ENCODE data around the gene CXCR4.

The CXCR4 gene

GRCh38 chr2:136135921-136136906, 18.3 kb upstream of the CXCR4 start:
- Mint-ChIP-seq H3K4me3 (peak overlapping the region; percentile 44), H3K27me3 (peaks cover 24% of the 10 kb centered on the region), H3K36me3 (ENCODE audit: low read depth) (no peaks in the 10 kb centered on the region), H3K27ac (peak overlapping the region; percentile 76), H3K9me3 (no peaks in the 10 kb centered on the region), H3K4me1 (ENCODE audit: low read depth) (peaks cover 95% of the 10 kb centered on the region)

GRCh38 chr2:136135462-136135861, 17.5 kb upstream of the CXCR4 start:
- H3K27me3 Mint-ChIP-seq, result peaks cover 21% of the 10 kb centered on the region
- no peaks in the 10 kb centered on the region for H3K36me3 Mint-ChIP-seq (ENCODE audit: low read depth)
- peak overlapping the region; percentile 71 for H3K27ac Mint-ChIP-seq
- no peaks in the 10 kb centered on the region for H3K9me3 Mint-ChIP-seq
- peaks cover 96% of the 10 kb centered on the region for H3K4me1 Mint-ChIP-seq (ENCODE audit: low read depth)
- peak overlapping the region; percentile 1 for H3K4me3 Mint-ChIP-seq

- Mint-ChIP-seq H3K4me1 (ENCODE audit: low read depth) (peaks cover 99% of the 10 kb centered on the region), H3K27me3 (peaks cover 19% of the 10 kb centered on the region), H3K4me3 (peak overlapping the region; percentile 11), H3K9me3 (no peaks in the 10 kb centered on the region), H3K27ac (peak overlapping the region; percentile 64), H3K36me3 (ENCODE audit: low read depth) (no peaks in the 10 kb centered on the region)
These were observed 16.2 kb upstream of the CXCR4 start for GRCh38 chr2:136134126-136134525.

- peaks cover 20% of the 10 kb centered on the region for H3K27me3 Mint-ChIP-seq
- H3K4me1 Mint-ChIP-seq (ENCODE audit: low read depth), result peaks cover 100% of the 10 kb centered on the region
- no peaks in the 10 kb centered on the region for H3K9me3 Mint-ChIP-seq
- H3K27ac Mint-ChIP-seq, result peak overlapping the region; percentile 64
- H3K36me3 Mint-ChIP-seq (ENCODE audit: low read depth), result no peaks in the 10 kb centered on the region
- peak overlapping the region; percentile 11 for H3K4me3 Mint-ChIP-seq
These were observed 15.6 kb upstream of the CXCR4 start for GRCh38 chr2:136133586-136133985.

- H3K9me3 Mint-ChIP-seq, result no peaks in the 10 kb centered on the region
- no peak overlapping the region for H3K4me3 Mint-ChIP-seq
- peak overlapping the region; percentile 50 for H3K27ac Mint-ChIP-seq
- H3K27me3 Mint-ChIP-seq, result peaks cover 19% of the 10 kb centered on the region
- no peaks in the 10 kb centered on the region for H3K36me3 Mint-ChIP-seq (ENCODE audit: low read depth)
- H3K4me1 Mint-ChIP-seq (ENCODE audit: low read depth), result peaks cover 100% of the 10 kb centered on the region
These were observed 15.2 kb upstream of the CXCR4 start for GRCh38 chr2:136133176-136133575.

GRCh38 chr2:136132825-136133155, 14.8 kb upstream of the CXCR4 start:
- Mint-ChIP-seq H3K36me3 (ENCODE audit: low read depth) (no peaks in the 10 kb centered on the region), H3K9me3 (no peaks in the 10 kb centered on the region), H3K4me3 (peak overlapping the region; percentile 68), H3K27me3 (peaks cover 15% of the 10 kb centered on the region), H3K27ac (peak overlapping the region; percentile 84), H3K4me1 (ENCODE audit: low read depth) (peaks cover 100% of the 10 kb centered on the region)

- Mint-ChIP-seq H3K9me3 (no peaks in the 10 kb centered on the region), H3K4me3 (peak overlapping the region; percentile 68), H3K4me1 (ENCODE audit: low read depth) (peaks cover 100% of the 10 kb centered on the region), H3K27me3 (peaks cover 10% of the 10 kb centered on the region), H3K27ac (peak overlapping the region; percentile 84), H3K36me3 (ENCODE audit: low read depth) (no peaks in the 10 kb centered on the region)
These were observed 14.2 kb upstream of the CXCR4 start for GRCh38 chr2:136131961-136132824.

GRCh38 chr2:136131484-136131960, 13.6 kb upstream of the CXCR4 start:
- H3K27ac Mint-ChIP-seq, result peak overlapping the region; percentile 84
- H3K36me3 Mint-ChIP-seq (ENCODE audit: low read depth), result no peaks in the 10 kb centered on the region
- peaks cover 10% of the 10 kb centered on the region for H3K27me3 Mint-ChIP-seq
- H3K4me3 Mint-ChIP-seq, result peak overlapping the region; percentile 68
- no peaks in the 10 kb centered on the region for H3K9me3 Mint-ChIP-seq
- H3K4me1 Mint-ChIP-seq (ENCODE audit: low read depth), result peaks cover 100% of the 10 kb centered on the region

- H3K36me3 Mint-ChIP-seq (ENCODE audit: low read depth), result no peaks in the 10 kb centered on the region
- H3K4me1 Mint-ChIP-seq (ENCODE audit: low read depth), result peaks cover 100% of the 10 kb centered on the region
- no peaks in the 10 kb centered on the region for H3K9me3 Mint-ChIP-seq
- peaks cover 6% of the 10 kb centered on the region for H3K27me3 Mint-ChIP-seq
- H3K4me3 Mint-ChIP-seq, result peak overlapping the region; percentile 6
- peak overlapping the region; percentile 84 for H3K27ac Mint-ChIP-seq
These were observed 12.6 kb upstream of the CXCR4 start for GRCh38 chr2:136130511-136130910.

GRCh38 chr2:136130045-136130444, 12.1 kb upstream of the CXCR4 start:
- Mint-ChIP-seq H3K4me1 (ENCODE audit: low read depth) (peaks cover 100% of the 10 kb centered on the region), H3K27me3 (peaks cover 5% of the 10 kb centered on the region), H3K9me3 (no peaks in the 10 kb centered on the region), H3K4me3 (peak overlapping the region; percentile 53), H3K27ac (no peak overlapping the region), H3K36me3 (ENCODE audit: low read depth) (no peaks in the 10 kb centered on the region)

- peak overlapping the region; percentile 78 for H3K27ac Mint-ChIP-seq
- H3K4me3 Mint-ChIP-seq, result peak overlapping the region; percentile 53
- H3K27me3 Mint-ChIP-seq, result peaks cover 5% of the 10 kb centered on the region
These were observed 11.7 kb upstream of the CXCR4 start for GRCh38 chr2:136129601-136130000.

GRCh38 chr2:136128905-136129304, 11.0 kb upstream of the CXCR4 start:
- peak overlapping the region; percentile 1 for H3K4me3 Mint-ChIP-seq
- H3K9me3 Mint-ChIP-seq, result no peaks in the 10 kb centered on the region
- peaks cover 5% of the 10 kb centered on the region for H3K27me3 Mint-ChIP-seq
- H3K27ac Mint-ChIP-seq, result peak overlapping the region; percentile 21
- peaks cover 100% of the 10 kb centered on the region for H3K4me1 Mint-ChIP-seq (ENCODE audit: low read depth)
- H3K36me3 Mint-ChIP-seq (ENCODE audit: low read depth), result no peaks in the 10 kb centered on the region

More at GRCh38 chr2:136129601-136130000, 11.7 kb upstream of the CXCR4 start:
- H3K36me3 Mint-ChIP-seq (ENCODE audit: low read depth), result no peaks in the 10 kb centered on the region
- no peaks in the 10 kb centered on the region for H3K9me3 Mint-ChIP-seq
- peaks cover 100% of the 10 kb centered on the region for H3K4me1 Mint-ChIP-seq (ENCODE audit: low read depth)

GRCh38 chr2:136128366-136128765, 10.4 kb upstream of the CXCR4 start:
- Mint-ChIP-seq H3K27ac (peak overlapping the region; percentile 21), H3K9me3 (no peaks in the 10 kb centered on the region), H3K4me3 (peak overlapping the region; percentile 1), H3K36me3 (ENCODE audit: low read depth) (no peaks in the 10 kb centered on the region), H3K27me3 (peaks cover 5% of the 10 kb centered on the region), H3K4me1 (ENCODE audit: low read depth) (peaks cover 99% of the 10 kb centered on the region)

GRCh38 chr2:136127356-136127755, 9.4 kb upstream of the CXCR4 start:
- Mint-ChIP-seq H3K9me3 (no peaks in the 10 kb centered on the region), H3K27me3 (peaks cover 5% of the 10 kb centered on the region), H3K4me1 (ENCODE audit: low read depth) (peaks cover 98% of the 10 kb centered on the region), H3K4me3 (no peak overlapping the region), H3K36me3 (ENCODE audit: low read depth) (no peaks in the 10 kb centered on the region), H3K27ac (peak overlapping the region; percentile 32)
